A549 (cell line): ENCODE data around the gene CRACR2B.

Experiments
- CHD4 ChIP-seq: fragments of 200-600 bp; sonication (generic); IDR thresholded peaks from 2 replicates; pipeline ENCODE4 v1.6.1; 2016; ENCODE audit warnings: antibody characterized with exemption, mild to moderate bottlenecking, borderline replicate concordance
- POLR2A ChIP-seq: IDR thresholded peaks from 2 replicates; pipeline ENCODE4 v1.6.1; 2012; ENCODE audit warnings: mild to moderate bottlenecking, low read length
- RCOR1 ChIP-seq: fragments of 150-350 bp; IDR thresholded peaks from 2 replicates; pipeline ENCODE4 v1.6.1; 2014; ENCODE audit warnings: antibody characterized with exemption, low read length, low read depth
- TF ChIP-seq, protein P1 (sequence below): fragments of >200 bp; sonication (Bioruptor Twin); formaldehyde crosslinking; IDR thresholded peaks from 3 replicates; pipeline ENCODE4 v1.5.1; 2016
- TF ChIP-seq, protein P2 (sequence below): fragments of 250-450 bp; sonication (Bioruptor Pico); IDR thresholded peaks from 2 replicates; pipeline ENCODE4 v1.5.0; 2020; ENCODE audit warnings: low read depth, mild to moderate bottlenecking, moderate library complexity

DNA sequence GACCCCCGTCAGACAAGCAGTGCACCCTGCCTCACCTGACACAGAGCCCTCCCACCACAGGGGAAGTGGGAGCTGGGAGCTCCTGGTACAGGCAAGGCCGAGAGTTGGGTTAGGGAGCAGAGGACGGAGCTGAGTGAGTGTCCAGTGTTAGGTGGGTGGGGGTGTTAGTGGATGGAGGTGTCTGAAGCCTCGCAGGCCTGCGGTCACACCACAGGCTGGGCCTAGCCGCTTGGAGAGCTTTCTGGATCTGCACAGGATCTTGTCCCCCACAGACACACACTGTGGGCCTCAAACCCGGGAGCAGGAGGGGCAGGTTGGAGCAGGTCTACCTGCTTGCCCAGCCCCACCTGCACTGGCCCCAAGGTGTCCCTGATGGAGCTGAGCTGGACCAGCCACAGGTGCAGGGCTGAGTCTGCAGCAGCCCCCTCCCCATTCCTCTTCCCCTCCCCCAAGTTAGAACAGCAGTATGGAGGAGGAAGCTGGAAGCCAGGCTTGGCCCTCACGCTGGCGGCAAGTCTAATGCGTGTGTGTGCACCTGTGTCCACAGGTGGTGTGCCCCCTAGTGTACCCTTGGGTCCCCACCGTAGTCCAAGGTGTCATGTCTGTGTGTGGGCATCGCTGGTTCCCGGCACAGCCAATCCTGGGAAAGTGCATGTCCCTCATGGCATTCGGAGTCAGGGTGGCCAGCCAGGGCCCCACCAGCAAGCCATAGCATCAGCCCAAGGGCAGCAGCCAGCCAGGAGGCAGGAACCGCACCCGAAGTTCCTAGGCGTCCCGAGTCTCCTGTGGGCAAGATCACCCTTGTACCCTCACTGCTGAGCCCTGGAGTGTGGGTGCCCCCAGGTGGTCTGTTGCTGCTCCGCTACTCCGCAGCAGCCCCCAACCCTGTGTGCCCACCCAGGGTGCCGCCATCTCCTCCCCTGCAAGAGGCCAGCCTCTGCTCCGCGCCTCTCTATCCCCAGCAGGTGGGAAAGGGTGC lies 48.5 kb upstream of the CRACR2B start:
- TF ChIP-seq, protein P1, sequence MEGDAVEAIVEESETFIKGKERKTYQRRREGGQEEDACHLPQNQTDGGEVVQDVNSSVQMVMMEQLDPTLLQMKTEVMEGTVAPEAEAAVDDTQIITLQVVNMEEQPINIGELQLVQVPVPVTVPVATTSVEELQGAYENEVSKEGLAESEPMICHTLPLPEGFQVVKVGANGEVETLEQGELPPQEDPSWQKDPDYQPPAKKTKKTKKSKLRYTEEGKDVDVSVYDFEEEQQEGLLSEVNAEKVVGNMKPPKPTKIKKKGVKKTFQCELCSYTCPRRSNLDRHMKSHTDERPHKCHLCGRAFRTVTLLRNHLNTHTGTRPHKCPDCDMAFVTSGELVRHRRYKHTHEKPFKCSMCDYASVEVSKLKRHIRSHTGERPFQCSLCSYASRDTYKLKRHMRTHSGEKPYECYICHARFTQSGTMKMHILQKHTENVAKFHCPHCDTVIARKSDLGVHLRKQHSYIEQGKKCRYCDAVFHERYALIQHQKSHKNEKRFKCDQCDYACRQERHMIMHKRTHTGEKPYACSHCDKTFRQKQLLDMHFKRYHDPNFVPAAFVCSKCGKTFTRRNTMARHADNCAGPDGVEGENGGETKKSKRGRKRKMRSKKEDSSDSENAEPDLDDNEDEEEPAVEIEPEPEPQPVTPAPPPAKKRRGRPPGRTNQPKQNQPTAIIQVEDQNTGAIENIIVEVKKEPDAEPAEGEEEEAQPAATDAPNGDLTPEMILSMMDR = no peak
- TF ChIP-seq, protein P2, sequence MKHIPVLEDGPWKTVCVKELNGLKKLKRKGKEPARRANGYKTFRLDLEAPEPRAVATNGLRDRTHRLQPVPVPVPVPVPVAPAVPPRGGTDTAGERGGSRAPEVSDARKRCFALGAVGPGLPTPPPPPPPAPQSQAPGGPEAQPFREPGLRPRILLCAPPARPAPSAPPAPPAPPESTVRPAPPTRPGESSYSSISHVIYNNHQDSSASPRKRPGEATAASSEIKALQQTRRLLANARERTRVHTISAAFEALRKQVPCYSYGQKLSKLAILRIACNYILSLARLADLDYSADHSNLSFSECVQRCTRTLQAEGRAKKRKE (CRISPR knock-in tag) = no peak
- TF ChIP-seq RCOR1 (no peak), POLR2A (no peak), CHD4 (no peak)
